B cell (primary cell): Measurements from ENCODE around the gene PRKN.

Experiments
- CTCF ChIP-seq: fragments of 200-600 bp; IDR thresholded peaks from one replicate; pipeline ENCODE4 v1.8.0; 2022; ENCODE audit warnings: antibody characterized with exemption, mild to moderate bottlenecking
- EZH2 ChIP-seq: IDR thresholded peaks from 2 replicates; pipeline ENCODE4 v1.6.1; 2012; ENCODE audit warnings: borderline replicate concordance, low read depth, mild to moderate bottlenecking, moderate library complexity, low read length; ENCODE audit not compliant: insufficient read depth, poor library complexity, severe bottlenecking

- TF ChIP-seq CTCF (no peak), EZH2 (no peak)
These were observed 165.5 kb downstream of the PRKN start for GRCh38 chr6:162562041-162562440.
